ENCODE results near the gene HES5. TPM values are rescaled to one million over a fixed set of nuclear protein-coding genes. Genes with fewer than 3 reads are reported as not detected.
"Not testable (repeated sequence)": the region's sequence is repeated elsewhere in the genome, so short reads cannot be mapped to it uniquely, and the experiment has no call there.

Gene HES5
- total RNA-seq, 4 donors from 2014 or later: 0.34 to 2.8 (median 1.8) TPM; not detected in 1

DNA sequence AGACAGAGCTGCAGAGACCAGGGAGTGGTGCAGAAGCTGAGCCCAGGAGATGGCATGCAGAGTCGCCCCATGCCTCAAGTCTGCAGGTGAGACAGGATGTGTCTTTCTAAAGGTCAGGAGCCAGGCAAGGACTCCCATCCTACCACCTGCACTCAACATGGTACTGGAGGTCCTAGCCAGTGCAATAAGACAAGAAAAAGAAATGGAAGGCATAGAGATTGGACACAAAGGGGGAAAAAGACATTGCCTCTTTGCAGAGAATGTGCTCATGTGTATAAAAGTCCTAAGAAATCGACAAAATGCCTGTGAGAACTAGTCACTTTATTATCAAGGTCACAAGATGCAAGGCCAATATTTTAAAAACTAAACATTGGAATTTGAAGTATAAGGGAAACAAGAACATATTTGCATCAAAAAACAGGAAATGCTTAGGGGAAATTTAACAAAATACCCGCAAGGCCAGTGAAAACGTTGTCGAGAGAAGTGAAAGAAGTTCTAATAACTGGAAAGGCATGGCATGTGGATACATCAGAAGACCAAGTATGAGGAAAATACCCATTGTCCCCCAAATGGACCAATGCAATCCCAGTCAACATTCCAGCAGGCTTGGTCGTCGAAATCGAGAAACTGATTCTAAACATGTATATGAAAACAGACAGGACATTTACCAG, 43.3 kb upstream of the HES5 start:
- Histone ChIP-seq H3K27ac (no peak overlapping the region), H3K4me3 (no peak overlapping the region), H3K27me3 (no peaks in the 10 kb centered on the region), H3K4me1 (no peaks in the 10 kb centered on the region), H3K36me3 (no peaks in the 10 kb centered on the region), H3K9me3 (no peaks in the 10 kb centered on the region)
- TF ChIP-seq, protein P1, sequence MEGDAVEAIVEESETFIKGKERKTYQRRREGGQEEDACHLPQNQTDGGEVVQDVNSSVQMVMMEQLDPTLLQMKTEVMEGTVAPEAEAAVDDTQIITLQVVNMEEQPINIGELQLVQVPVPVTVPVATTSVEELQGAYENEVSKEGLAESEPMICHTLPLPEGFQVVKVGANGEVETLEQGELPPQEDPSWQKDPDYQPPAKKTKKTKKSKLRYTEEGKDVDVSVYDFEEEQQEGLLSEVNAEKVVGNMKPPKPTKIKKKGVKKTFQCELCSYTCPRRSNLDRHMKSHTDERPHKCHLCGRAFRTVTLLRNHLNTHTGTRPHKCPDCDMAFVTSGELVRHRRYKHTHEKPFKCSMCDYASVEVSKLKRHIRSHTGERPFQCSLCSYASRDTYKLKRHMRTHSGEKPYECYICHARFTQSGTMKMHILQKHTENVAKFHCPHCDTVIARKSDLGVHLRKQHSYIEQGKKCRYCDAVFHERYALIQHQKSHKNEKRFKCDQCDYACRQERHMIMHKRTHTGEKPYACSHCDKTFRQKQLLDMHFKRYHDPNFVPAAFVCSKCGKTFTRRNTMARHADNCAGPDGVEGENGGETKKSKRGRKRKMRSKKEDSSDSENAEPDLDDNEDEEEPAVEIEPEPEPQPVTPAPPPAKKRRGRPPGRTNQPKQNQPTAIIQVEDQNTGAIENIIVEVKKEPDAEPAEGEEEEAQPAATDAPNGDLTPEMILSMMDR (IDR thresholded peaks at IDR 0.05): no peak
- no peak for TF ChIP-seq POLR2A (IDR thresholded peaks at IDR 0.05)
- DNase-seq: no peak
- intact Hi-C loops (cut with DNase I; ENCODE audit: low total_unique reads): no loop called here

DNA sequence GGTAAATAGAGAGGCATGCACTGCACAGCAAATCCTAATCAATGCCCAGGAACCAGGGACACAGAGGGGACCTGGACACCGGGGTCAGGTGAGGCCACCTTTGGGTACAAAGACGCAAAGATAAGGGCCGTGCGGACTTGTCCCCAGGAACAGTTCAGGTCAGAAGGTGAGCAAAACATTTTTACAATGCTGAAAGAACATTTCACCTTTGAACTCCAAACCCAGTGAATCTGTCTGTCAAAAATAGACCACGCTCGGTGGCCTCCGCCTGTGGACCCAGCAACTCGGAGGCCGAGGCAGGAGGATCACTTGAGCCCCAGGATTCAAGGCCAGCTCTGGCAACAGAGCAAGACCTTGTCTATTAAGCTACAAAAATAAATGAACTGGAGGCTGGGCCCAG, 41.3 kb upstream of the HES5 start:
- DNase-seq: no peak
- Histone ChIP-seq H3K27me3 (no peaks in the 10 kb centered on the region), H3K27ac (no peak overlapping the region), H3K4me3 (no peak overlapping the region), H3K36me3 (no peaks in the 10 kb centered on the region), H3K4me1 (no peaks in the 10 kb centered on the region), H3K9me3 (no peaks in the 10 kb centered on the region)
- no peak for TF ChIP-seq POLR2A (IDR thresholded peaks at IDR 0.05)
- TF ChIP-seq, protein P1 (IDR thresholded peaks at IDR 0.05): no peak
- intact Hi-C loops (cut with DNase I; ENCODE audit: low total_unique reads): no loop called here

DNA sequence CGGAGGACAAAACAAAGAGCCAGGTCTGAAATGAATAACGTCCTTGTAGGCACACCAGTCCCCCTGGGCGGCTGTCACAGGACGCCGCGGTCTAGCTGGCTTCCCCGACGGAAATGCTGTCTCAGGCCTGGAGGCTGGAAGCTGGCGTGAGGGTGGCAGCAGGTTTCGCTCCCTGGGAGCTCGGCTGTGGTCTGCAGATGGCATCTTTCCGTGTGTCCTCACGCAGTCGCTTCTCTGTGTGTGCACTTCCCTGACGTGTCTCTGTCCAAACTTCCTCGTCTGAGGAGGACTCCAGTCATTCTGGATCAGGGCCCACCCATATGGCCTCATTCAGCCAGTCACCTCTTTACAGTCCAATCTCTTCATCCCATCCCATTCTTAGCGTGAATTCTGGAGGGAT, 40.3 kb upstream of the HES5 start:
- Histone ChIP-seq H3K4me3 (no peak overlapping the region), H3K9me3 (no peaks in the 10 kb centered on the region), H3K27ac (no peak overlapping the region), H3K4me1 (no peaks in the 10 kb centered on the region), H3K36me3 (no peaks in the 10 kb centered on the region), H3K27me3 (no peaks in the 10 kb centered on the region)
- intact Hi-C loops (cut with DNase I; ENCODE audit: low total_unique reads): no loop called here
- TF ChIP-seq, protein P1 (IDR thresholded peaks at IDR 0.05): no peak
- no peak for TF ChIP-seq POLR2A (IDR thresholded peaks at IDR 0.05)
- no peak for DNase-seq

DNA sequence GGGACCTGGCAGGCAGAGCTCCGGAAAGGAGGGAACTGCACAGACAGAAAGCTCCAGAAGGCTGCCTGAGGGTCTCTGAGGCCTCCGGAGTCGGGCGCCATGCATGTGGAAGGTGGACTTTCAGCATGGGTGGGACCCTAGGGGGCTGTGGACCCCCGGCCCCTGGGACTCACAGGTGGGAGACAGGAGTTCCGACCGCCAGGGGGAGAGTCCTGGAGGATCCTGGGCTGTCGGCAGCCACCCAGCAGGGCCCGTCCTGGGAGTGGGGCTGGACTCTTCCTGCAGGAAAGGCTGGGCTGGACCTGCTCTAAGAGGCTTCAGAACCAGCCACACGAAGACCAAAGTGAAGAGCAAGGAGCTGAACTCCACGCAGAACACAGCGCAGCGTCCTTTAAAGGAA, 39.6 kb upstream of the HES5 start:
- intact Hi-C loops (cut with DNase I; ENCODE audit: low total_unique reads); H3K4me3 ChIP-seq; DNase-seq; H3K9me3 ChIP-seq; H3K27me3 ChIP-seq; H3K4me1 ChIP-seq; H3K27ac ChIP-seq; H3K36me3 ChIP-seq: not testable (repeated sequence)

DNA sequence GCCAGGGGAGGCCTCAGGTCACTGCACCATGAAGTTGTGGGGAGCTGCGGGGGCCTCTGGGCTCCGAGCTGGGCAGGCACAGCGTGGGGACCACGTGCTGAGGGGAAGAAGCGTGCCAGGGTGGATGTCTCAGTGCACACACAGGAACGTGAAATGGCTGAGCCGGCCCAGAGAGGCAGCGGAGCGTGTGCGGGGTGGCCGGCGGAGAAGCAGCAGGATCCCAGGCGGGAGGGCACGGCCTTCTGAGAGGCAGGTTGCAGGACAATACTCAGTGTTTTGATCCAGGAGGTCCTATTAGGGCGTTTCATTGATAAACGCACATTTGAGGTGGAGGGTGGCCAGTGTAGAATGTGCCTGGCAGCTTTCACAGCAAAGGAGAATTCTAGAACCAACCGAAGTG, 39.0 kb upstream of the HES5 start:
- DNase-seq: no peak
- H3K4me1 ChIP-seq: no peaks in the 10 kb centered on the region
- no peaks in the 10 kb centered on the region for H3K27me3 ChIP-seq
- no peaks in the 10 kb centered on the region for H3K36me3 ChIP-seq
- no peak overlapping the region for H3K4me3 ChIP-seq
- TF ChIP-seq, protein P1 (IDR thresholded peaks at IDR 0.05): no peak
- no peak for TF ChIP-seq POLR2A (IDR thresholded peaks at IDR 0.05)
- H3K9me3 ChIP-seq: no peaks in the 10 kb centered on the region
- intact Hi-C loops (cut with DNase I; ENCODE audit: low total_unique reads): no loop called here
- no peak overlapping the region for H3K27ac ChIP-seq

DNA sequence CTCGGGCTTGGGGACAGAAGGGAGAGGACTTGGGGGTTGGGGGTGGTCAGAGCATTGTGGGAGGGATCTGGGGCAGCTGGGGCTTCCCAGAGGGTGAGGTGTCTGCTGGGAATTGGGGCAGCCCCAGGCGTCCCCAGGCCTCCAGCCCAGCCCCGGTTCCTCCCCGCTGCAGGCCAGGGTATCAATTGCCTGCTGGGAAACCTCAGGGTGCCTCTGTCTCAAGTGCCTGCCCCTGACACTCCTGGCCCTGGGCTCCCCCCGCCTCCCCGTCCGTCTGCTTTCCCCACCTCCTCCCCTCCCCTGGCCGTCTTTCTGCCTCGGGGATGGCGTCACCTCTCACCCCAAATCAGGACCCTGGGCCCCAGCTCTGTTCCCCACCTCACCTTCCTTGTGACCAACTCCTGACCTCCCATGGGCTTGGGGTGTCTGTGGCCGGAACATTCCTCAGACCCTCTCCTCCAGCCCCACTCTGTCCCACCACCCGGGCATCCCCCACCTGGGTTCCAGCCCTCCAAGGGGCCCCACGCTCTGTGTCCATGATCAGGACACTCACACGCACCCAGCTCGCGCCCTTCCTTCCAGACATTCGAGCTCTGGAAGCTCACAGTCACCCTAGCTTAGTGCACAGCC, 38.2 kb upstream of the HES5 start:
- H3K4me3 ChIP-seq; intact Hi-C loops (cut with DNase I; ENCODE audit: low total_unique reads); H3K36me3 ChIP-seq; H3K27ac ChIP-seq; H3K27me3 ChIP-seq; DNase-seq; H3K4me1 ChIP-seq; H3K9me3 ChIP-seq: not testable (repeated sequence)

All from uterus (tissue), 4 donors.